ENCODE data around the gene FER1L5. TPM values are rescaled to one million over a fixed set of nuclear protein-coding genes. Genes with fewer than 3 reads are reported as not detected.

Gene FER1L5
- polyA plus RNA-seq, 3 donors = 0.74 to 0.80 (median 0.79) TPM

DNA sequence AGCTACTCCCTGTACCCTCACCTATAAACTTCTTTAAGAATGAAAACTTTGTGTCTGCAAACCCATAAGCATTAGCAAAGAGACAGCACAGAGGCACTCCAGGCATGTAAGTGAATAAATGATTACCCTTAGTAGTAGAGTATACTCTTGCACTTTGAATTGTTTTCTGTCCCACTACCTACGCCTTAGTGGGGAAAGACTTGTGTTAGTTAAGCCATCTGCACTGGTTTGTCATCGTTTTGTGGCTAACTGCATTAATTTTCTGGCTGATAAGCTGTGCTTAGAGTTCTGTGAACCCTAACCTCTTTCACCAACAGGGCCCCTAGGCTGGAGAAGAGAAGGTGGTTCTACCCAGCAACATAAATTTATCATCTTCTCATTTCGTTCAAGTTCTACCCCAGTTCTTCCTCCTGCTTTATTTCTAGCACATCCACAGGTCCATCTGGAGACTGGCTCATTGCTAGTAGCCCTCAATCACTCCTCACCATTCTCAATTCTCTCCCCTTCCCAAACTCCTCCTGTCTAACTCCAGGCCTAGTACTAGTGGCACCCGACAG, 96.6 kb downstream of the FER1L5 start:
- no peak for DNase-seq (ENCODE audit: low read depth in 3 of 3, low spot score in 2 of 3)

DNA sequence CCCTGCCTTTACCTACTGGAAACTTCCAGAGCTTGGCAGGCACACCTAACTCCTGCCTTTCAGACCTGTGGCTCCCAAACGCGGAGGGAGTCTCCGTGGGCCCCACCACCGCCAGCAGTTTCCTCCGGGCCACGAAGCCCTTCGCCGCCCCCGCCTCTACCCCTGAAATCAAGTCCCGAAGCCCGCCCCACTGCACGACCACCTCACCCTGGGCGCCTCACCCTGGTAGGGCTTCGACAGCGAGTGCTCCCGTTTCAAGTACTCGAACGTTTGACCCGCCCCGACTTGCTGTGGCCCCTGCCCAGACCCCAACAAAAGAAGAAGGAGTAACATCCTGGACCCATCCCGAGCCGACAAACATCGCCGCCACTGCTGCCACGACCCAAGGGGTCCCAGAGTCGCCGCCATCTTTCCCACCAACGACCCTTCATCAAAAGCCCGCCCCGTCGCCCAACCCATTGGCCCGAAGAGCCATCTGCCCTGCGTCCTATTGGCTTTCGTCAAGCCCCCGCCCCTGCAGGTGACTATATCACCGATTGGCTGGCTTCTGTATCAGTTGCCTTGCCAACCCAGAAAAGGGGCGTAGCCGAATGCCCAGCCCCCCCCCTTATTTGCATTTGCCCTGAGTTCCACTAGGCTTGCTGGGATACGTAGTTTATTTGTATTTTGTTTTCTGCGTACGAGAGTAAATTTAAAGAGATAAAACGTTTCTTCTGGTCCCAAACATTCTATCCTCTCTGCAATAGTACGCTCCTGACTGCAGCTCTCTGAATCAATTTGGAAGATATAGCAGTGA, 97.3 kb downstream of the FER1L5 start, which contains the start of gene LMAN2L:
Gene LMAN2L, minus strand, starts transcription at position 432 of the 796 bp plus-strand sequence. Its CDS starts 24 bp downstream, at position 408.
- peak; percentile 85 to 96 (median 95) for DNase-seq (ENCODE audit: low read depth in 3 of 3, low spot score in 2 of 3)

DNA sequence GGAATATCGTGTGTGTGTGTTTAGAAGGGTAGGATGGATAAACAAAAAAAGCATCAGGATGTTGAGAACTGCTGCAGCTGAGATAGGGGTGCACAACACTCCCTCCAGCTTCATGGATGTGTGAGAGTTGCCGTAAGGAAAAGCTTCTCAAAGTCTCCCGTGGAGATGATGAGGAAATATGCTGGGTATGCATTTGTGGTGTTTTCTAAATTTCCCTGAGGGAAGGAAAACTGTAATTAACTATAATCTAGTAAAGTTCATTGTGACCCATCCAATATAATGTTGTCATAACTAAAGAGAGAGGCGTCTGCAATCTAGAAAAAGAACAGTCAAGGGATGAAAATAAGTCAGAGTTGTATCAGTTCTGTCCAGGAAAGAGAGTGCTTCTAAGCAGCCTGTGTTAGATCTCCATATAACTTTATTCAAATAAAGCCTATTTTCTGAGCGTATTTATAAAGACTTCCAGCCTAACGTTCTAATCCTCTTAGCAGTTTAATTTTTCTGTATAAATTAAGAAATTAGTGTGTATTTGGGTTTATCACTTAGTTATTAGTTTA, 104.6 kb downstream of the FER1L5 start:
- DNase-seq (ENCODE audit: low read depth in 3 of 3, low spot score in 2 of 3) = no peak

DNA sequence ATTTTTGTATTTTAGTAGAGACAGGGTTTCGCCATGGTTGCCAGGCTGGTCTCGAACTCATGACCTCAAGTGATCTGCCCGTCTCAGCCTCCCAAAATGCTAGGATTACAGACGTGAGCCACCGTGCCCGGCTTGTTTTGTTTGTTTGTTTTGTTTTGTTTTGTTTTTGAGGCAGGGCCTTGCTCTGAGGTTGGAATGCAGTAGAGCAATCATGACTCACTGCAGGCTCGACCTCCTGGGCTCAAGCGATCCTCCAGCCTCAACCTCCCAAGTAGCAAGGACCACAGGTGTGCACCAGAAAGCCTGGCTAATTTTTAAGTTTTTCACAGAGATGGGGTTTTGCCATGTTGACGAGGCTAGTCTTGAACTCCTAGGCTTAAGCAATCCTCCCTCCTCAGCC, 109.2 kb downstream of the FER1L5 start:
- no peak for DNase-seq (ENCODE audit: low read depth in 3 of 3, low spot score in 2 of 3)

DNA sequence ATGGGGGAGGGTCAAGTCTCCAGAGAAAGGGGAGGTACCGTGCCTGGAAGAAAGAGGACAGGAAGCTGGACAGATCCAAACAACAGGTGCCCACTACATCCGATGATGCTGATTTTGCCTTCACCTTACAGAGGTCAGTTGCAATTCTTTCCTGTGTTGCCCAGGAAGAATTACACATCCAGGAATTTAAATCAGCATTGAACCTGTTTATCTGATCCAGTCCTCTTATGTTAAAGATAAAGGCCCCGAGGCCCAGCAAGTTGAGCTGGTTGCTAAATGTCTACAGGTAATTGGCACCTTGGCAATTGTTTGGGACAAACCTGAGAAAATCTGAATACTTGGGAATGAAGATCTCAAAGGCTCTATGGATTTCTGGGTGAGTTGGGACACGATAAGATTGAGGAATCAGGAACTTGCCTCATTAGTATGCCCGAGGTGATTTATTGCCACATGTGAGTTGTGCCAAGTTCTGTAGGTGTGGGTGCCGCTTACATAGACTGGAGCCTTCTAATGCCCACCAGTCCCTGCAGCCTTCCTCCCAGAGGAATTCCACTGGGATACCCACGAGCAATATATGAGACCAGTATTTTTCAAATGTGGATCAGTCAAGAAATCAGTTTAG, 111.2 kb downstream of the FER1L5 start:
- DNase-seq (ENCODE audit: low read depth in 3 of 3, low spot score in 2 of 3) = no peak

DNA sequence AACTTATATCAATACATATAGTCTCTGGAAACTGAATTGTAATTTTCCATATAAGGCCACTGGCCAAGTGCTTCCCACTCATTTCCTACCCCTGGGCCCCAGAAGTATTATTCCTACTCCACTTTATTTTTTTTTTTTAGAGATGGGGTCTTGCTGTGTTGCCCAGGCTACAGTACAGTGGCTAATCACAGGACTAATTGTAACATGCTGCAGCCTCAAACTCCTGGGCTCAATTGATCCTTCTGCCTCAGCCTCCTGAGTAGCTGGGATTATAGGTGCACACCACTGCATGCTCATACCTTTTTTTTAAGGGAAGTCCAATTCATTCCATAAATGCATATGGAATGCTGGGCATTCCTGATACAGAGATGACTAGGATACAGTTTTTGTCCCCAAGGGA, 111.8 kb downstream of the FER1L5 start:
- DNase-seq (ENCODE audit: low read depth in 3 of 3, low spot score in 2 of 3) = no peak

Other genes with a start within 250 kb of the FER1L5 start
- 1 to 10 TPM; 4.5 to 6.6 (median 5.9) TPM for gene NEURL3, start 137.4 kb upstream of the FER1L5 start, polyA plus RNA-seq (ENCODE audit: insufficient read length in 3 of 3)
- gene ARID5A, start 106.0 kb upstream of the FER1L5 start, polyA plus RNA-seq (ENCODE audit: insufficient read length in 3 of 3) = 1 to 10 TPM; 3.8 to 4.1 (median 4.0) TPM
- 10 to 100 TPM; 53.7 to 55.1 (median 54.2) TPM for gene KANSL3, start 4.5 kb upstream of the FER1L5 start, polyA plus RNA-seq (ENCODE audit: insufficient read length in 3 of 3)
- 10 to 100 TPM; 52.6 to 58.6 (median 53.8) TPM for gene LMAN2L, start 97.3 kb downstream of the FER1L5 start, polyA plus RNA-seq (ENCODE audit: insufficient read length in 3 of 3)
- 10 to 100 TPM; 10.9 to 13.2 (median 12.4) TPM for gene CNNM4, start 118.1 kb downstream of the FER1L5 start, polyA plus RNA-seq (ENCODE audit: insufficient read length in 3 of 3)
- gene CNNM3, start 173.5 kb downstream of the FER1L5 start, polyA plus RNA-seq (ENCODE audit: insufficient read length in 3 of 3) = 10 to 100 TPM; 27.9 to 32.5 (median 32.5) TPM
- gene ANKRD23, start 201.3 kb downstream of the FER1L5 start, polyA plus RNA-seq (ENCODE audit: insufficient read length in 3 of 3) = 1 to 10 TPM; 2.4 to 2.9 (median 2.8) TPM
- gene ANKRD39, start 215.3 kb downstream of the FER1L5 start, polyA plus RNA-seq (ENCODE audit: insufficient read length in 3 of 3) = 1 to 10 TPM; 7.9 to 9.0 (median 8.2) TPM
- gene SEMA4C, start 227.3 kb downstream of the FER1L5 start, polyA plus RNA-seq (ENCODE audit: insufficient read length in 3 of 3) = 10 to 100 TPM; 31.1 to 33.9 (median 31.3) TPM